Stimulated activated CD4-positive, alpha-beta T cell treated with anti-CD3 and anti-CD28 coated beads, TNF-alpha, amount 100 ng/mL, for 1 hour (primary cell): ENCODE data around the gene PXK.

ENCODE experiments used
- DNase-seq, 3 donors: peaks; one replicate each; pipeline ENCODE4 v3.0.0-alpha.2; 2020; ENCODE audit warnings: low read depth in 3 of 3, low spot score in 1 of 3

The PXK gene

DNA sequence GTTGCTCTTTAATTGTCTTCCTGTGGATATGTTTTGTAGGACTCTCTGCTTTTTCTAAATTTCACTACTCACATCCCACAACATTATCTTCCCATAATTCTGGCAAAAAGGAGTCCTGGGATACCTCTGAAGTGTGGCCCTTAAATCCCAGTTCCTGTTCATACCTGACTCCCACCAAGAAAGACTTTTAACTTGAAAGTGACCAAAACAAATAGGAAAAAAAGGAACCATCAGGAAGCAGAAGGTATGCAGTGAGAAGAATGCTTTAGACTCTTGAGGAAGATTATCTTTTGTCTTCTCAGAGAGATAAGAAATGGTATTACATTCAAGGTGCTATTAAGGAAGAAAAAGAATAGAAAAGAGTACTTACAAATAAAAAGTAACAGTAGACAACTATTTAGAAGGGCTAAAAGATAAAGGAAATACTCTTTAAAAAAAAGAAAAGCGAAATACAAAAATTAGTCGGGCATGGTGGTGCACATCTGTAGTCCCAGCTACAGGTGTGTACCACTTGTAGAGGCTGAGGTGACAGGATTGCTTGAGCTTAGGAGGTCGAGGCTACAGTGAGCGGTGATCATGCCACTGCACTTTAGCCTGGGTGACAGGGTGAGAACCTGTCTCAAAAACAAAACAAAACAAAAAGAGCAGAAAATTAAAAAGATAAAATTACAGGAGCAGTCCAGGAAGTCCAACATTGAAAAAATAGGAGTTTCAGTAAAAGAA, 46.8 kb downstream of the PXK start:
- no peak for DNase-seq

DNA sequence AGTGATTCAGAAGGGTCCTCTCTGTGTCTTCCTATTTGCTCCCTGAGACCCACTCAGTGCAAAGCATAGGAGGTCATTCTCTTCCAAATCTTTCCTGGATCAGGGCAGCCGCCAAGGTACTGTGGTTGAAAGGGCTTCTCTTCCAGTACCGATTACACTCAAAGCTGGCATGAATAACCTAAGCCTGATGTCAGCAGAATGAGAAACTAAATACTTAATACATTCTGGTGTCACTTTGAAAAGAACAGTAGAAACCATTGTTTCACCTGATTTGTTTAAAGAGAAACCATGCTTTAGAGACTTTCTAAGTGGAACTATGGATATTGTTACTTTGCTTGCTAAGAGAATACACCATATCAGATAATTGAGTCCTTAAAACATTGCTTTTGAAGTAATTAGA, 50.8 kb downstream of the PXK start:
- DNase-seq = no peak

DNA sequence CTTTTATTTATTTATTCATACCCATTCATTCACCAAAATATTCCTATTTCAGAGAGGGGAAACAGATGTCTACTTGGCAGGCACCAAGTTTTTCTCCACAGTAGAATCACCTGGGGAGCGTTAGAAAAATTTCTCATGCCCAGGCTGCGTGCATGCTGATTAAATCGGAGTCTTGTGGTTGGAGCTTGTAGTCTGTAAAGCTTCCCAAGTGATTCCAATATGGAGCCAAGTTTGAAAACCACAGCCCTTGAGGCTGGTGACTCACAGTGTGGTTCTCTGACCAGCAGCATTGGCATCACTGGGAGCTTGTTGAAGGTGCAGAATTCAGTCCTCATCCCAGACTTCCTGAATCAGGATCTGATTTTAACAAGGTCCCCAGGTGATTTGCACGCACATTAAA, 51.2 kb downstream of the PXK start:
- DNase-seq = no peak

DNA sequence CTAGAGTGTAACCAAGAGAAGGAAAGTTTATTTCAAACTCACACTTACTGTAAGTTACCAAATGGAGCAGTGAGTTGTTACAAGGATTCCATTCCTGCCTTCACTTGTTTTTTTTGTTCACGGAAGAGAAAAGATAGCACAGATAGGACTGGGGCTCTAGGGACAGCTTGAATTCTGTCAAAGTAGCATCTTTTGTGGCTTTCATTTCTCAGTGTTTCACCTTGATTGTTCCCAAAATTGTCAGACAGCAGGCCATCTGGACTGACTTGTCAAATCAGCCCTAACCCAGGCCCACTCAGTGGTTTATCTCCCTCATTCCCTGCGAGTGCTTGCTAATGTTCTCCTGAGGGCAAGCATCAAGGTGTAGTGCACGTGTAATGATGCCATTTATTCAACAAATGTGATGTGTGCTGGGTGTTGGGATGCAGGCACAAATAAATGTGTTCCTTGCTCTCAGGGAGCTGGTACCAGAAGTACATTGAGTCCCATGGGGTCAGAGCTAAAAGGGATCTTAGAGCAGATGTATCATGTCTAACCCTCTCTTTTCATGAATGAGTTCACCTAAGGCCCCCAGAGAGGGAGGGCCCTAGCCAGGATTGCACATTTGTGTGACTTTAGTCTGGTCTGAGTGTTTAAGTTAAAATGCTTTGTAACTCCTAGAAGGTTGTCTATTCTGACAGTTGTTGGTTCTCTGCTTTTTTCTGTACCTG, 51.8 kb downstream of the PXK start:
- DNase-seq = no peak

DNA sequence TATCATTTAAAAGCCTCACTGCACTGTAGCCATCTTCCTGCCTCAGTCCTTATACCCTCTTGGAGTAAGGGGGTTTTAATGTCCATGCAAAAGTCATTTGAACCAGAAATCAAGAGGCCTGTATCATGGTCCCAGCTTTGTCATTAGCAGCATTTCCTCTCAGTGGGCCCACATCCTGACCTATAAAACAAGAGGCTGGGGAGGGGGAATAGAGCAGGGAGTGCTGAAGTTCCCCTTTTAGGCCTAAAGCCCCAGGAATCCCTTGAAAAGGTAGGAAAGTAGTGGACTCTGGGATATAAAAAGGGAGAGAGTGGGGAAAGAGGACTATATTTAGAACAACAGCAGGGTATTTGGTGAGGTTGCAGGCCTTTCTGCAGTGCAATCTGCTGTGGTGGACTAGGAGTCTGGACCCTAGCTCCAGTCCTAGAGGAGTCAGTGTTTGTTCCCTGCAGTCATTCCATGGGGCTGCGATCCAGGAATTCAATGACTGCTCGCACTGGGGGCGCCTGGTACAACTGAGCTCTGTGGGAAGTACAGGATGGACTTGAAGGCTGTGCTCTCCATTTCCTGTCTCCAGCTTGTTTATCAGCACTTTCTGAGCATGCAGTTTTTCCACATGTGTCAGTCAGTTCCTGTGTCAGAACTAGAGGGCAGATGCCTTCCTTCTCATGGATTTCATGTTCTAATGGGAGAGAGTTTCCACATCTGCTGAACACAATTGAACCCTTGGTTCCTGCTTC, 54.1 kb downstream of the PXK start:
- no peak for DNase-seq

DNA sequence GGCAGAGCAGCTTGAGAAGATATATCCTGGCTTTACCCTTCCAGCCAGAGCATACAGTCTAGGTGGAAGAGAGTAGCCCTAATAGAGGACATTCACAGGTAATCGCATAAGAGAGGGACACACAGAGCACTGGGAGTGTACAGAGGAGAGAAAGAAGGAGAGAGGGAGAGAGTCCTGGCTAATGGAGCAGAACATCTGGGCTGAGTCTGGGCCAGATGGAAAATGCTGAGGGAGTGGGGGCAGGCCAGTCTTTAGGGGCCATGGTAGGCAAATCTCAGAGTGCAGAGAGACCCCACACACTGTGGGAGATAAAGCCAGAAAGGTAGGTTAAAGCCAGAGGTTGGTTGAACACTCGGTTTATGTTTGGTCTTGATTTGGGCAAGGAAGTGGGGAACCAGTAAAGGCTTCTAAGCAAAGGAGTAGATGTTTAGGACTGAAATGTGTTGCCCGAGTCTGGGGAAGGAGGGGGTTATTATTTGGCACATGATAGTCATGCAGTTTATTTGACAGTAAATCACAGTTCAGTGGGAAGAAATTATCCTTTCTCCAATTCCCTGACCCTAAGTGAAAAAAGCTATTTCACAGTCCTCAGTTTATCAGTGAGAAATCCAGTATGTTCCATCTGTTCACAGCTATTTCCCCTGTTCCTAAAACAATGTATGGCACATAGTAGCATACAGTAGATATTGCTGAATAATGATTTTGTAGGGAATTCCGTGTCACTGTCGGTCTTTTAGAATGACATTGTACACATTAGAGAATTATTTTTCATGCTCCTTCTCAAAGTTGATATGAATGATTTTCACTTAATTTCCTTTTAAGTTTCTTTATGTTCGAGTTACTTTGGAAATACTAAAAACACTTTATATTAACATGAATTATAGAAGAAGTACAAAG, 55.2 kb downstream of the PXK start:
- no peak for DNase-seq

DNA sequence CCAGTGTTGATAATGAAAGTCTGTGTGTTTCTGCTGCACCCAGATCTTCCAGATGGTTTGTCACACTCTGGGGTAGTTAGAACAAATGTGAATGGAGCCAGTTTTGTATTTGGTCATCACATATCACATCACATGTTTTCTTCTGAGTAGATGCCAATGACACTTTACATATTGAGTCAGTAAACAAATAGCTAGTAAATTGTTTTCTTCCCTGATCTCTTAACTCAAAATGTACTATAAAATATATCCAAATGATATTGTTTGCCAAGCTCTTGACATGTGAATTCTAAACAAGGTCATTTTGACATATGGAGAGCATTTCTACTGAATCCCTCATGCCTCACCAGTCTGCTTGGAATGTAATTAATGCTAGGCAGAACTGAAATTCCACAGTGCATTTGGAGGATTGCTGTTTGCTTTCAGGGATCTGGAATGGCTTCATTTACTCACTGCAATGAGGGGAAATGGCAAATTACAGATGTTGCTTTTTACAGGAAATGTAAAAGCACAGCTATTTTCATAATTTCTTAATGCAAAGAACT, 55.9 kb downstream of the PXK start:
- DNase-seq = no peak

DNA sequence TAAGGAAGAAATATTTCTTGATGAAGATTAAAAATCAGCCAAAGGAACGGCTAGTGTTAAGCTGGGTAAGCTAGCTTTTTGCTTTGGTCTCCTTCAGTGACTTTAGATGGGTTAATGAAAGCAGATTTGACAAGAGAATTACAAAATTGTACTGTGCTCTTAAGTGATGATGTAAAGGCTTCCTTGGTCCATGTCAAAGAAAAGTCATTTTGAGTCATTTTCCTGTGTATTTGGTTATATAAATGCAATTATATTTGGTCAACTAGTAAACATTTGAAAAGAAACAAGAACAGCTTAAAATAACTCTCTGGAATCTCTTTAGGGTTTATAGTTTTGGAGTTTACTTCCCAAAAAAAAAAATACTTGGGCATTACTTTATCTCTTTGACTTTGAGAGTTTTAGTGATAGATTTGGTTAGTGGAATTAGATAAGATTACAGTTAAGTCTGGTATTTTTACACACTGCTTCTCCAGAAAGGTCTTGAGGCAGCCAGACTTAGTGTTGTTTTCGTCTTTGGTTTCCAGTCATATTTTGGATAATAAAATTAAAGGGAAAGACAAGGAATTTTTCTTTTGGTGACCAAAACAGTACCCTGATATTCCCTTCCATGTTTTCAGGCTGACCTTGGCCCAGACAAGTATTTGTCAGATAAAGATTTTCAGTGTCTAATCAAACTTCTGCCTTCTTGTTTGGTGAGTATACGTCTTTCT, 58.6 kb downstream of the PXK start:
- DNase-seq = no peak

DNA sequence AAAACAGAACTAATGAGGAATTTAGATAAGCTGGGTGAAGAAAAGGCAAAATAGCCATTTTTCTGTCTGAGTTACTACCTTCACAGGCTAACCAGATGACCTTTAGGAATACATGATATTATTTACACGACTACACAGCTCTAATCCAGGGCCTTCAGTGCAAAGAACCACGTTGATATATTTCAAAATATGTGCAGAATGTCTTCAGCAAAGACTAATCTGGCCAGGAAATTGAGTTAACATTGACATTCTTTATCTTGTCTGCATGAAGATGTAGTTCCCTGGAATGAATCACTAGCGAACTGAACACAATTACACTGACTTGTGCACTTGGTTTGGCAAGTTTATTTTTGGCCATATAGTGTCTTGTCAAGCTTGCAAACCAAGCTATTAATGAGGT, 59.5 kb downstream of the PXK start:
- no peak for DNase-seq

DNA sequence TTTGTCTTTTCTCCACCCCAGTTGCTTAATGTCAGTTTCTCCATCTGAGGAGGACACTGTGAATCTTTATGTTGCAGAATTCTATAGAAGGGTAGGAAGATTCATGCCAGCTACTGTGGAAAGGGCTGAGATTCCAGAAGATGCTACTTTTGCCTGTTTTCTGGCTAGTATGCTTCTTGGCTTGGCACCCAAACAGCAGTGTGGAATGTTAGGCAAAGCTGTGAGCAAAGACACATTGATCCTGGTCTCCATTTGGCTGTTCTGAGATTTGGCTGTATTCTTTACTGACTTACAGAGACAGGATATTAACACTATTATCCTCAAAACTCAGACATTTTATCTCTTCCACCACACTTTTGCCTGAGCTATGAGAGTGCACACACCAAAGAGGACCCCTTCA, 61.6 kb downstream of the PXK start:
- DNase-seq = no peak

DNA sequence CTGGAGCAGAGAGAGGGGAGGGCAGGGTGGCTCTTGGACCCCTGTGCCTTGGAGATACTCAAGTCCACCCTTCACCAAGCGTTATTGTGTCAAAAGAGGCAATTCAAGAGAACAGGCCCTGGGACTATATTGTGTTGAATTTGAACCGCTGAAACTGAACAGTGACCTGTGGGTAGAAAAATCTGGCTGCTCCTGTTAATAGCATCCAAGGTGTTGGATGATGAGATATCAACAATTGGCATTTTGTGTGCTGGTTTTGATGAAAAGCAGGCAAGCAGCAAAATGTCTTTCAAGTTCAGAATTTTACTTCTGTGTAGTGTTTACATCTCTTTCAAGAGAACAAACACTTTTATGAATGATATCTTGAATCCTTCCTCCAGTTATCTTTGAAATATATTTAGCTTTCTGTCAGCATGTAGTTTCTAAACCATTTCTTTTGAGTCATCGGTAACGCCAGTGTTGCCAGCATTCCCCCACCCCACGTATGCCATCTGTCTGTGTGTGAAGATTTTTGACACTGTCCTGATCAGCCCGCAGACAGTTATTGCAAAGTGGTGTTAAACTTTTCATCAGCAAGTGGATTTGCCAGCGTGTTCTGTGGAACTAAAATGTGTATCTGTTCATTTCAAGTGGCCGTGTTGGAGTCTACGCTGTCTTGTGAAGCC, 66.1 kb downstream of the PXK start:
- DNase-seq = no peak

DNA sequence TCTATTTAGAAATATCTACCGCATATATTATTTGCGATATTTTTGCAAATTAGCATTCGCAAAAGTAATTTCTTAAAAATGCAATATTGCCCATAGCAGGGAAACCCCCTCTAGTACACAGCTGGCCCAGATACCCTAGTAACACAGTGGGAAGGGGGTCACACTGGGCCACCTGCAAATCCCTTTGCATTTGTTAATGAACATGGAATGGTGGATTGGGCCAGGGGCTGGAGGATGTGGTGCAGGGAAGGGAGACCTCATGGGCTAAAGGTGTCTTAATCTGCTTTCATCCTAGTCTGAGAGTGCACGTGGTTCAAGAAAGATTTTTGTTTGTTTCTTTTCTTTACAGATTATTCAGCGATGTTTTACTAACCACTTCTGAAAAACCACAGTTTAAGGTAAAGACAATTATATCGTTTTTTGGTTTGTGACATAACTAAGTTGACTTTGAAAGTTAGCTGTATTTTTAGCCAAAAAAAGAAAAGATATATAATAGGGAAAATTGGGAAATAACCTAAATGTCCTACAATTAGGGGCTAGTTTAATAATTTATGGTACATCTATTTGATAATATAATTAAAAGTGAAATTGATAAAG, 70.9 kb downstream of the PXK start:
- no peak for DNase-seq

DNA sequence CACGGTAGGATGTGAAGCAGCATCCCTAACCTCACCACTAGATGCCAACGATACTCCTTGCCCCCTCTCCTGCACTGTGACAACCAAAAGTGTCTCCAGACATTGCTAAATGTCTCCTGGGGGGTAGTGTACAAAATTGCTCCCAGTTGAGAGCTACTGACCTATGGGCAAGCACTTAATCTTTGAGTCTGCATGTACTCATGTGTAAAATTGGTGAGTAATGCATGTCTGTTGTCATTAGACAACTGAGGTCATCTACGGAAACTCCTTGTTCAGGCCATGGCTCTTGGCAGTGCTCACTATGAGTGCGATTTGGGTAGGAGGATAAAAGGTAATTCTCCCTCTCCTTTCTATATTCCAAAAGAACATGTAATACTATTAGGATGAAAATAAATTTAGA, 71.7 kb downstream of the PXK start:
- no peak for DNase-seq

DNA sequence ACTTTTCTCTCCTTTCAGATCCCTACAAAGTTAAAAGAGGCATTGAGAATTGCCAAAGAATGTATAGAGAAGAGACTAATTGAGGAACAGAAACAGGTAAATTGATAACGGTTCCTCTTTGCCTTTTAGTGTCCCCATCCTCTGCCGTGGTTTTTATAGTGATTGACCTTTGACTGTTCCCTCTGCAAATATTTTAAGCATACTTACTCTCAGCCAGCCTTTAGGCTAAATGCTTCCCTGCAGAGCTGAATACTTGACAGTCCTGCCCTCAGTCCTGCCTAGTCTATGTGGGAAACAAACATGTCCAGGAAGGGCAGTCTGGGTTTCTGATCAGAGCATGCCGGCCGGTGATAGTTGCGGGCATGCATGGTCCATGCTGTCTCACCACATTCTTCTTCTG, 76.2 kb downstream of the PXK start:
- DNase-seq = no peak

DNA sequence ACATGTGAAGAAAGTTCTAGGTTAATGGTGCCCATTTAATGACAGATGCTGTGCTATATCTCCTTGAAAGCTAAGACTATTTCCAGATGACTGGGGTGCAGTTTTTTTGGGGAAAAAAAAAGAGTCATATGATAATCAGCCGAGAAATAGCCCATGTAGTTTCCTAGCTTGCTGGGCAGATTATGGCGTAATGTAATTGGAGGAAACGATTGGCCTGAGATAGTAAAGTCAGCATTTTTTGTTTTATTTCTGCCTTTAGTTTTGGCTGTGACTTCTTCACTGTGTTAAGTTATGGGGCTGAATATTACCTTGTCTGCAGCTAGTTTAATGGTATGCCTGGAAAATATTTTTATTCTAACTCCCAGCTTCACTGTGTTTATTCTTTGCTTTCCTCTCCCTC, 77.0 kb downstream of the PXK start:
- DNase-seq = no peak

DNA sequence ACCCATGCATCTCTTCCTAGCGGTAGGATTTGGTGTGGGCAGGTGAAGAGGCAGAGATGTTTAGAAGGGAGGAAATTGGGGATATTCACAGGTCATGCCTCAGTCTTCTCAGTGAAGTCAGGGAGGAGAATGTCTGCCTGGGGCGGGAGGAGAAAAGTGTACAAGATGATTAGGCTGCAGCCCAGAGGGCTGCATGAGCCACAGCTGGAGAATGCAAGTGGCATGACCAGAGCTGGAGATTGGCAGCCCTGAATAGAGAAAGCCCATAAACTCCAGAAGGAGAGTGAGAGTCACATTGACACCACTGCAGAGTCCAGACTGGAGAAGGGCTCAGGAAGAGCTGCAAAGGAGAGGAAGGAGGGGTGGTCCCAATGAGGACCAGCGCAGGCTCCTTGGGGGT, 78.3 kb downstream of the PXK start:
- no peak for DNase-seq

DNA sequence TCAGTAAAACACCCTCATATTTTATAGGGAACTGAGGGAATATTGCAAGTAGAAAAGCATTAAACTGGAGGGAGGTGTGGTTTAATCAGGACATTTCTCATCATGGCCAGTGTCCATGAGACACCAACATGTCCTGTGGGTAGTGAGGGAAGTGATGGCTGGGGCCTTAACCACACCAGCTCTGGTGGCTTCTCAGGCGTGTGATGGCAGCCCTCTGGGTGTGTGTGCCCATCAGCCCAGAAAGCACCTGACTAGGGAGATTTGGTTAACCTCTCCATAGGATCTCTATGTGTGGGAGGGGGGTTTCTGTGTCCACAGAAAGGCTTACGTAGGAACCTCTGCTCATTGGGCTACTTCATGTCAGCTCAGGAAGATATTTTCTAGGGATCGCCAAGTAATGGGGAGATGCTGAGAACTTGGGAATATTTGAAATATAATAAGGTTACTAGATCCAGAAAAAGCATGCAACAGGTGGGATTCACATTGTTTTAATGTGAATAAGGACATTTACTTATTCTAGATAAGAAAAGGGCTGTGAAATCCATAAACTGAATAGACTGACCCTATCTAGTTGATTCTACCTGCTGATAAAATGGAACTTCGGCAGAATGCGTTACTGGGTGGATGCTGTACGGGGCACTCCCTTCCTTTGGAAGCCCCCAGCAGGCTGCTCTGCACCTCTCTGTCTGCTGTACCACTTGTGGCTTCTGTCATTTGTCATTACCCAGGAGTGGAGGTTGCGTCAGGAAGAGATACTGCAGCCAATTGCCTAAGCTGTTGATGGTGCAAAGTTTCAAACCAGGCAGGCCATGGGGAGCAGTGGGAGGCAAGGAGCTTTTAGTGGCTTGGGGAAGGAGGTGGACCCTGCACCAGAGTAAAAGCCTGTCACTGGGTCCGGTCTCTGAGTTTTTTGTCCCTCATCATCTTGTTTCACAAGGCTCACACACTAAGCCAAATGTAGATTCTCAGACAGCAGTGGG, 79.4 kb downstream of the PXK start:
- no peak for DNase-seq

DNA sequence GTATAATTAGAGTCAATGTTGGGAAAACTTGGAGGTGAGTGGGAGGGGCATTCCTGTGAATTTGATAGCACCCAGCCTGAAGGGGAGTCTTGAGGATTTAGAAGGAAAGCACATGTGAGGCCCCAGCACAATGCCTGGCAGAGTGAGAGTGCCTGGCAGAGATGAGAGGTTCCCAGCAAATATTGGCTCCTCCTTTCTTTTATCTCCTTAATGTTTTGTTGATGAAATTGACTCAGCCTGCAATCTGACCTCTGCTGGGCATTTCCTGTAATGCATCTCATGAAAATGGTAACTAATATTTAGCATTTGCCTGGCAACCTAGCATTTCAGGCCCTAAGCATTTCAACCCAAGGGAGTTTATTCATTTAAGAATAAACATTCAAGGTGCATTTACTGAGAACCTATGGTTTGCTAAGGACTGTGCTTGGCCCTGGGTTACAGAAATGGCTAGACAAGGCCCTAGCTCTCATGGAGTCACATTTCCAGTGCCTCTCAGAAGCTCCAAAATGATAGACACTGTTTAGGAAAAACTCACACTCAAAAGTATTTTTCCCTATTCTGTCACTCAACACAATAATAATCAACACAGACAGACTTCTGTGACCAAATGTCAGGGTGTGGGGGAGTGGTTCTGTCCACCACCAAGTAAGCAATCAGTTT, 82.0 kb downstream of the PXK start:
- DNase-seq = peak in 1 of 3 donors; percentile 14
